HG02610 (cell line): ENCODE results near the gene NOG.

Experiments used
- ATAC-seq: cut with Tn5 transposase; IDR thresholded peaks from one replicate; pipeline ENCODE4 v1.9.1; 2021; ENCODE audit warnings: mild to moderate bottlenecking, moderate library complexity; ENCODE audit not compliant: unreplicated experiment

Gene NOG

GRCh38 chr17:56596691-56597494 lies 3.4 kb downstream of the NOG start:
- no peak for ATAC-seq

GRCh38 chr17:56597495-56597990 lies 4.0 kb downstream of the NOG start:
- ATAC-seq, result no peak

GRCh38 chr17:56598466-56598865 lies 5.0 kb downstream of the NOG start:
- ATAC-seq, result no peak

- no peak for ATAC-seq
Observed at GRCh38 chr17:56599088-56599487, 5.6 kb downstream of the NOG start.

GRCh38 chr17:56599566-56599965 lies 6.1 kb downstream of the NOG start:
- ATAC-seq, result no peak

GRCh38 chr17:56600256-56600655 lies 6.8 kb downstream of the NOG start:
- no peak for ATAC-seq

GRCh38 chr17:56601591-56601990 lies 8.1 kb downstream of the NOG start:
- no peak for ATAC-seq

GRCh38 chr17:56602292-56603130 lies 9.0 kb downstream of the NOG start:
- ATAC-seq, result no peak

GRCh38 chr17:56603486-56604238 lies 10.2 kb downstream of the NOG start:
- ATAC-seq, result no peak

- no peak for ATAC-seq
Observed at GRCh38 chr17:56604691-56605290, 11.3 kb downstream of the NOG start.

GRCh38 chr17:56608944-56609343 lies 15.4 kb downstream of the NOG start:
- no peak for ATAC-seq

- no peak for ATAC-seq
Observed at GRCh38 chr17:56610321-56610720, 16.8 kb downstream of the NOG start.

GRCh38 chr17:56613131-56613530 lies 19.6 kb downstream of the NOG start:
- no peak for ATAC-seq

- ATAC-seq, result no peak
Observed at GRCh38 chr17:56614522-56614921, 21.0 kb downstream of the NOG start.

- ATAC-seq, result no peak
Observed at GRCh38 chr17:56616239-56616638, 22.7 kb downstream of the NOG start.

- no peak for ATAC-seq
Observed at GRCh38 chr17:56623383-56623782, 29.9 kb downstream of the NOG start.

GRCh38 chr17:56624309-56624708 lies 30.8 kb downstream of the NOG start:
- ATAC-seq, result no peak

- no peak for ATAC-seq
Observed at GRCh38 chr17:56624912-56625311, 31.4 kb downstream of the NOG start.

GRCh38 chr17:56629531-56630075 lies 36.1 kb downstream of the NOG start:
- ATAC-seq, result no peak

GRCh38 chr17:56630202-56630601 lies 36.7 kb downstream of the NOG start:
- no peak for ATAC-seq

- ATAC-seq, result no peak
Observed at GRCh38 chr17:56633681-56634080, 40.2 kb downstream of the NOG start.
